ENCODE measurements around the gene C1orf232. TPM values are rescaled to one million over a fixed set of nuclear protein-coding genes. Genes with fewer than 3 reads are reported as not detected.

Gene C1orf232
- total and polyA plus RNA-seq, 2 of the 13 experiments (the other 11 are each of a cell fraction or from before 2014, with no cell fraction given) = not detected

- no peak for TF ChIP-seq ZBTB40 (IDR thresholded peaks at IDR 0.05)
- TF ChIP-seq ZBTB40 (CRISPR knock-in tag; IDR thresholded peaks at IDR 0.05) = peak; percentile 16; the same call in 1 of the 2 replicates
- no peak for TF ChIP-seq ZSCAN5A (CRISPR knock-in tag; IDR thresholded peaks at IDR 0.05; ENCODE audit: borderline replicate concordance)
- TF ChIP-seq KAT8 (CRISPR knock-in tag; IDR thresholded peaks at IDR 0.05) = peak; percentile 69; the same call in 1 of the 2 replicates
- TF ChIP-seq ZNF354B (CRISPR knock-in tag; IDR thresholded peaks at IDR 0.05) = no peak
- TF ChIP-seq ZNF317 (CRISPR knock-in tag; IDR thresholded peaks at IDR 0.05) = no peak
- TF ChIP-seq UBTF (CRISPR knock-in tag; IDR thresholded peaks at IDR 0.05) = peak; percentile 34; the same call in 1 of the 2 replicates
- TF ChIP-seq ZNF687 (CRISPR knock-in tag; IDR thresholded peaks at IDR 0.05) = peak; percentile 69
- TF ChIP-seq IKZF1 (IDR thresholded peaks at IDR 0.05) = no peak
- TF ChIP-seq NR2F6 (IDR thresholded peaks at IDR 0.05) = no peak
- TF ChIP-seq NR2F6 (CRISPR knock-in tag; IDR thresholded peaks at IDR 0.05) = no peak
- no peak for TF ChIP-seq ZNF660 (CRISPR knock-in tag; IDR thresholded peaks at IDR 0.05; ENCODE audit: borderline replicate concordance, low read depth)
- no peak for TF ChIP-seq CREB1 (IDR thresholded peaks at IDR 0.05)
- TF ChIP-seq CREB1 (CRISPR knock-in tag; IDR thresholded peaks at IDR 0.05) = 0 out of 2 replicates have a peak, but pooled peaks have one; percentile 30
Measured at GRCh38 chr1:26177182-26177684, 8.5 kb upstream of the C1orf232 start, which contains the start of gene CNKSR1 (continued).

Measured in HepG2 (cell line).